Tibial nerve (tissue), 4 donors: ENCODE results near the gene HS3ST3B1. TPM values are rescaled to one million over a fixed set of nuclear protein-coding genes. Genes with fewer than 3 reads are reported as not detected.

ENCODE experiments used
- DNase-seq, 2 donors: peaks; one replicate each; pipeline ENCODE4 v3.0.0-alpha.2; 2019; ENCODE audit warnings: low spot score in 2 of 2
- H3K27ac ChIP-seq, 4 donors: fragments of 200-600 bp; sonication (generic) in 3 of 4; one replicate each; pipeline ENCODE4 v1.5.1; 2017 to 2019; ENCODE audit warnings: mild to moderate bottlenecking in 1 of 4
- H3K27me3 ChIP-seq, 2 donors: fragments of 200-600 bp; sonication (generic) in 1 of 2; one replicate each; pipeline versions ENCODE4 v1.5.1 to v1.6.0; 2017 to 2019
- H3K36me3 ChIP-seq, 3 donors: fragments of 200-600 bp; sonication (generic); one replicate each; pipeline ENCODE4 v1.5.1; 2018 to 2019
- H3K4me1 ChIP-seq, 4 donors: fragments of 200-600 bp; sonication (generic) in 3 of 4; one replicate each; pipeline ENCODE4 v1.5.1; 2017 to 2019
- H3K4me3 ChIP-seq, 4 donors: fragments of 200-600 bp; sonication (generic) in 3 of 4; one replicate each; pipeline ENCODE4 v1.5.1; 2017 to 2019; ENCODE audit warnings: mild to moderate bottlenecking in 1 of 4, moderate library complexity in 1 of 4
- H3K9me3 ChIP-seq, 4 donors: fragments of 200-600 bp; sonication (generic) in 3 of 4; one replicate each; pipeline ENCODE4 v1.5.1; 2017 to 2019
- CTCF ChIP-seq, 5 experiments: fragments of 200-600 bp in 3 of 5; fragments of 450-650 bp in 2 of 5; sonication (generic) in 3 of 5; IDR thresholded peaks; one replicate each; pipeline ENCODE4 v1.5.1; 2016 to 2019; ENCODE audit warnings: antibody characterized with exemption in 5 of 5, mild to moderate bottlenecking in 3 of 5, moderate library complexity in 2 of 5
- EP300 ChIP-seq, 2 donors: sonication (generic); formaldehyde crosslinking; IDR thresholded peaks; one replicate each; pipeline ENCODE4 v1.6.1; 2017; ENCODE audit warnings: antibody characterized with exemption in 2 of 2, mild to moderate bottlenecking in 1 of 2
- POLR2A ChIP-seq, 2 donors: fragments of 450-650 bp; IDR thresholded peaks; one replicate each; pipeline ENCODE4 v1.6.1; 2017; ENCODE audit warnings: antibody characterized with exemption in 2 of 2, mild to moderate bottlenecking in 2 of 2, moderate library complexity in 2 of 2
- WGBS, 2 donors: methylation state at CpG; one replicate each; pipeline ENCODE4 v1.1.5; 2018; 5-methylcytosine and 5-hydroxymethylcytosine counted together
- total RNA-seq, 4 donors: library from RNA; depleted of rRNA; stranded (reverse); fragments of >200 nt; gene quantifications; one replicate each; pipeline ENCODE4 v1.1.0, GENCODE V29; 2016

HS3ST3B1 gene
- total RNA-seq, 4 donors from 2014 or later: 0.39 to 1.1 (median 0.97) TPM

- Histone ChIP-seq H3K27me3 (peaks cover 0 to 76% of the 10 kb centered on the region in 2 donors), H3K9me3 (no peaks in the 10 kb centered on the region), H3K27ac (no peak overlapping the region), H3K4me3 (peak overlapping the region; percentile 34 to 51 (median 46)), H3K36me3 (no peaks in the 10 kb centered on the region), H3K4me1 (peaks cover 0 to 25% (median 10%) of the 10 kb centered on the region in 4 donors)
- peak; percentile 49 to 61 for DNase-seq
- TF ChIP-seq POLR2A (IDR thresholded peaks at IDR 0.05) (no peak), EP300 (IDR thresholded peaks at IDR 0.05) (no peak), CTCF (IDR thresholded peaks at IDR 0.05) (no peak)
- 7 to 13% methylated on average over 36 to 62 of the region's 71 CpGs for WGBS, 2 donors
These were observed 8.3 kb downstream of the HS3ST3B1 start for GRCh38 chr17:14308965-14309879.

- no peaks in the 10 kb centered on the region for H3K36me3 ChIP-seq
- no peak for DNase-seq
- no peak overlapping the region for H3K27ac ChIP-seq
- H3K4me1 ChIP-seq: peaks cover 0 to 25% (median 10%) of the 10 kb centered on the region in 4 donors
- TF ChIP-seq POLR2A (IDR thresholded peaks at IDR 0.05) (no peak), CTCF (IDR thresholded peaks at IDR 0.05) (no peak), EP300 (IDR thresholded peaks at IDR 0.05) (no peak)
- 36 to 43% methylated on average over 13 of the region's 13 CpGs for WGBS, 2 donors
- H3K9me3 ChIP-seq: no peaks in the 10 kb centered on the region
- H3K27me3 ChIP-seq: peaks cover 0 to 68% of the 10 kb centered on the region in 2 donors
- H3K4me3 ChIP-seq: peak overlapping the region in 2 of 4 donors; percentile 46 to 51
These were observed 9.2 kb downstream of the HS3ST3B1 start for GRCh38 chr17:14310101-14310500.

DNA sequence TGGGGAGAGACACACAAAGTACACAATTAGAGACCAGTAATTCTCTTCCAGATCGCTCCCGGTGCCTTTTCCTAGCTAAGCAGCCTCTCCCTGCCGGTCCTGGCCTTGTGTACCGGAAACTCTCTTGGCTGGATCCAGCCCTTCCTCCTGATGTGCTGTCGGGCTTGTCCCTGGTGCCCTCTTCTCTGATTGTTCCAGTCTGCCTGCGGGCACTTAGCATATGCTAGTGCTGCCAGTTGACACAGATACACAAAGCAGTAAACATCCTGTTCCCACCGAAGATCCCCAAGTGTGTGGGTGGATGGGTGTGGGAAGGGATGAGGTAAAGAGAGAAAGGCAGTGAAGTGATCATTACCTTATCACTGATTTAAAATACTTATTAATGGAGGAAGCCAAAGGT lies 9.7 kb downstream of the HS3ST3B1 start:
- no peaks in the 10 kb centered on the region for H3K9me3 ChIP-seq
- 28 to 33% methylated on average over 7 of the region's 7 CpGs for WGBS, 2 donors
- TF ChIP-seq EP300 (IDR thresholded peaks at IDR 0.05) (no peak), CTCF (IDR thresholded peaks at IDR 0.05) (no peak), POLR2A (IDR thresholded peaks at IDR 0.05) (no peak)
- peaks cover 0 to 64% of the 10 kb centered on the region in 2 donors for H3K27me3 ChIP-seq
- no peaks in the 10 kb centered on the region for H3K36me3 ChIP-seq
- no peak overlapping the region for H3K4me3 ChIP-seq
- peaks cover 0 to 25% (median 10%) of the 10 kb centered on the region in 4 donors for H3K4me1 ChIP-seq
- H3K27ac ChIP-seq: no peak overlapping the region
- DNase-seq: no peak

GRCh38 chr17:14311186-14311705 lies 10.4 kb downstream of the HS3ST3B1 start:
- no peak for TF ChIP-seq POLR2A (IDR thresholded peaks at IDR 0.05)
- no peak for TF ChIP-seq CTCF (IDR thresholded peaks at IDR 0.05)
- TF ChIP-seq EP300 (IDR thresholded peaks at IDR 0.05): no peak
- Histone ChIP-seq H3K27ac (no peak overlapping the region), H3K4me1 (peaks cover 0 to 25% (median 10%) of the 10 kb centered on the region in 4 donors), H3K4me3 (no peak overlapping the region), H3K9me3 (no peaks in the 10 kb centered on the region), H3K27me3 (peaks cover 0 to 57% of the 10 kb centered on the region in 2 donors), H3K36me3 (no peaks in the 10 kb centered on the region)
- 91 to 94% methylated on average over 10 of the region's 10 CpGs for WGBS, 2 donors
- DNase-seq: no peak

GRCh38 chr17:14311981-14312380 lies 11.1 kb downstream of the HS3ST3B1 start:
- H3K9me3 ChIP-seq: no peaks in the 10 kb centered on the region
- peak in 1 of 2 donors; percentile 50 for TF ChIP-seq EP300 (IDR thresholded peaks at IDR 0.05)
- no peak for TF ChIP-seq CTCF (IDR thresholded peaks at IDR 0.05)
- 46 to 76% methylated on average over 7 of the region's 7 CpGs for WGBS, 2 donors
- H3K4me3 ChIP-seq: no peak overlapping the region
- H3K27me3 ChIP-seq: peaks cover 0 to 50% of the 10 kb centered on the region in 2 donors
- peaks cover 0 to 25% (median 10%) of the 10 kb centered on the region in 4 donors for H3K4me1 ChIP-seq
- DNase-seq: no peak
- no peaks in the 10 kb centered on the region for H3K36me3 ChIP-seq
- no peak overlapping the region for H3K27ac ChIP-seq
